ENCODE results near the gene ZNF358.

GRCh38 chr19:7528522-7529245 is 12.8 kb downstream of the ZNF358 start:
- TF ChIP-seq, protein P1, sequence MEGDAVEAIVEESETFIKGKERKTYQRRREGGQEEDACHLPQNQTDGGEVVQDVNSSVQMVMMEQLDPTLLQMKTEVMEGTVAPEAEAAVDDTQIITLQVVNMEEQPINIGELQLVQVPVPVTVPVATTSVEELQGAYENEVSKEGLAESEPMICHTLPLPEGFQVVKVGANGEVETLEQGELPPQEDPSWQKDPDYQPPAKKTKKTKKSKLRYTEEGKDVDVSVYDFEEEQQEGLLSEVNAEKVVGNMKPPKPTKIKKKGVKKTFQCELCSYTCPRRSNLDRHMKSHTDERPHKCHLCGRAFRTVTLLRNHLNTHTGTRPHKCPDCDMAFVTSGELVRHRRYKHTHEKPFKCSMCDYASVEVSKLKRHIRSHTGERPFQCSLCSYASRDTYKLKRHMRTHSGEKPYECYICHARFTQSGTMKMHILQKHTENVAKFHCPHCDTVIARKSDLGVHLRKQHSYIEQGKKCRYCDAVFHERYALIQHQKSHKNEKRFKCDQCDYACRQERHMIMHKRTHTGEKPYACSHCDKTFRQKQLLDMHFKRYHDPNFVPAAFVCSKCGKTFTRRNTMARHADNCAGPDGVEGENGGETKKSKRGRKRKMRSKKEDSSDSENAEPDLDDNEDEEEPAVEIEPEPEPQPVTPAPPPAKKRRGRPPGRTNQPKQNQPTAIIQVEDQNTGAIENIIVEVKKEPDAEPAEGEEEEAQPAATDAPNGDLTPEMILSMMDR (IDR thresholded peaks at IDR 0.05) = no peak
- no peak for TF ChIP-seq POLR2A (IDR thresholded peaks at IDR 0.05)

Measured in breast epithelium (tissue), 3 donors.